GM12865 (cell line): ENCODE results near the gene DTNB.

ENCODE experiments used
- DNase-seq: peaks from one replicate; pipeline ENCODE4 v3.0.0; 2010; ENCODE audit warnings: low read depth
- H3K4me3 ChIP-seq: 2 replicates; pipeline ENCODE4 v1.5.1; 2011; ENCODE audit warnings: mild to moderate bottlenecking, low read depth, low read length, control low read depth
- CTCF ChIP-seq: IDR thresholded peaks from 2 replicates; pipeline ENCODE4 v1.5.1; 2011; ENCODE audit warnings: low read length, control low read depth, low read depth, inconsistent platforms; ENCODE audit not compliant: insufficient read depth; ENCODE audit errors: missing control alignments

DTNB gene

DNA sequence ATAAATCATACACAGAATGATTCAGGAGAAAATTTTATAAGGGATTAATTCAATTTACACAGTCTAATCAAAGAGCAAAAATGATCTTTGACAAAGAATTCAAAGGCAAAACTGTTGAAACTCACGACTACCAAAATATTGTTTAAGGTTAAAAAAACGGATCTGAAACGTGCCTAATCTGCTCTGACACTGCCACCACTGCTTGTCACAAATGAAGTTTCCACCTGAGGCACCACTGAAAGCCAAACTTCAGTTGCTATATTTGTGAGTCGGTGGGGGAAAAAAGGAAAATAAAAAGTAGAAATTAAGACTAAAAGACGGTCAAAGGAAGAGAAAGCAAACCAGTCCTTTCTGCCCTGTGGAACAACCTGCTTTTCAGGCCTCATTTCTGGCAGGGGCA is 191.0 kb downstream of the DTNB start:
- TF ChIP-seq CTCF: no peak
- H3K4me3 ChIP-seq: no peak overlapping the region
- DNase-seq: no peak

DNA sequence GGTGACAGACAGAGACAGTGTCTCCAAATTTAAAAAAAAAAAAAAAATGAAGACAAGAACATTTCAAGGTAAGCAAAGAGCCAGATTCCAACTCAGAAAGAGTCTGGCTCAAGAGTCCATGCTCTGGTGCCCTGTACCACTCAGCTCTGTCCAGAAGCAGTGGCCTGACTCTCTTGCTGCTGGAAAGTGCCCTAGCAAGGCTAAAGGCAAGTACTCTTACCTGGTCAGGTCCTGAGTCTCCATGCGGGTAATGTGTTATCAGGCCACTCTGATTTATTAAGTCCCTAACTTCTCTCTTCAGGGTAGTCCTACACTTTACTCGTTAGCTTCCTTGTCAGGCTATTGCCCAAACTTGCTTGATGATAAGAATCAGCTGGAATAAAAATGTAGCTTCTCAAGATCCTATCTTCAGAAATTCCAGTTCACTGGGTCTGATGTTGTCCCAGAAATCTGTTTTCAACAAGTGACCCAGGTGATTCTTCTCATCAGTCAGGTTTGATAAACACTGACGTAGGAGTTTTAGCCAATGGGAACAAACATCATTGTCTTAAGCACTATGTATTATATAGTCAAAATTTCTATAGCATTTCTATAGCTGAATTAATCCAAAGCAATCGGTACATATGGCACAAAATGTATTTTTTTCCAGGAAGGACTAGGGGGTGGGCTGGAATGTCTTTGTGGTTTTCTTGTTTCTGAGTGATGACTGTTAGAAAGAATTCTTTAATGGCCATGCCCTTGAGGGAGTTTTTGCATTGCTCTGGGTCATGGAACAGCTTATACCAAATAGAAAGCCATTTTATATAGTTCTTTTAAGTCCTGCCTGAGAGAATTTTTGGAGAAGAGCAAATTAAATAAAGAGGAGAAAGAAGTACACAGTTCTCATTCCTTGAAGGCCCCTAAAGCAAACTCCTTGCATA is 191.7 kb downstream of the DTNB start:
- H3K4me3 ChIP-seq: no peak overlapping the region
- DNase-seq: no peak
- no peak for TF ChIP-seq CTCF

DNA sequence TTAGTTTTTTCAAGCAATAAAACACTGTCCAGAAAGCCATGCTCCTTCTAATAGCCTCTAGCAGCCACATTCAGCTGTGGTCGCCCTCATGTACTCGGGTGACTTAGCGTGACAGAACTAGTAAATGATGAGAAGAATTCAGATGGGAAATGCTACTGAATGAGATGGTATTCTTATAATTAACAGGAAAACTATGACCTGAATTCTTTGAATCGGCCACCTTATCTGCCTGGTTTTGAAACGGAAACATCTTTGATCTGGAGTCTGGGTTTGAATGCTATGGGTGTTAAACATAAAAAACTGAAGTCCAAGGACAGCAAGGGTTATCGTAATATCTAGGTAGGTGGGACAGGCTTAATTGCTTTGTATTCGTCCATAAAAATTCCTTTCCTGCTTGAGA is 192.8 kb downstream of the DTNB start:
- no peak for DNase-seq
- H3K4me3 ChIP-seq: no peak overlapping the region
- no peak for TF ChIP-seq CTCF

GRCh38 chr2:25479761-25480160 is 193.6 kb downstream of the DTNB start:
- no peak overlapping the region for H3K4me3 ChIP-seq
- TF ChIP-seq CTCF: no peak
- no peak for DNase-seq

DNA sequence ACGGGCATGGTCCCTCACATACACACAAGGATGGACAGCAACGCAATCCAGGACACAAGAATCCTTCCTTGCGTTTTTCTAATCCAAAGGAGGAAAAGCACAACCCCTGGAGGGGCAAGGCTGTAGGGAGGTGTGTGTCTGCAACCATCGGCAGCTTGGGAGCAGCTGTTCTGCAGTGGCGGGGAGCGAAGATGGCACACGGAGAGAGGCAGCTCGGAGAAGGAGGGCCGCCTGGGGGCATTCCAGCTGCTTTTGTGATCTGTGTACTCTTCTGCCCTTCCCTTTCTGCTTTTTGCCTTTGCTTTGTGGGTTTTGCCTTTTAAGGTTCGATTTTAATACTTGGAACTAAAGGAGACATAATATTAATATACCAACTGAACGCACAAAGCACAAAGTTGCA is 194.6 kb downstream of the DTNB start:
- no peak for DNase-seq
- no peak overlapping the region for H3K4me3 ChIP-seq
- no peak for TF ChIP-seq CTCF

DNA sequence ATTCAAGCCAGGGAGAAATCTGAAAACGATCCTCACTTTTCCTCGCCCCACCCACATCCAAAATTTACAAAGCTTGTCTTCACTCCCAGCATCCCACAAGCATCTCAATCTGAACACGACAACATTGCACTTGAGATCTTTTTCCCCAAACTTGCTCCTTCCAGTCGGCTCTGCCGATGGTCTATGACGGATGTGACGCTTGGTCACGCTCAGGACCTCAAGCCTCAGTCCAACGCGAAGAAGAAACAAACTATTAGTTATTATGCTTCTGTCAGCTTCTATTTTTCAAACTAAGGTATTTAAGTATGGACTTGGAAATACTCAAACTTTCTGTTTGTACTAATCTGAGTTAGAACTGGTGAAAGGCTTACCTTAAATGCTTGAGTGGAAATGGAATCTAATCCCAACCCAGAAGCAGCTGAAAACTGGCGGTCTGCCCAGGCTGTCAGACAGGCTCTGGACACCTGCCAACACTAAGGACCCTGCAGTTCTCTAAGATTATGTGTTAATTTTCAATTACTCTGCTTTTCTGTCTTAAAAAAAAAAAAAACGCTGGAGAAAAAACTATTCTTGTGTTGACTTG is 199.5 kb downstream of the DTNB start:
- no peak for DNase-seq
- TF ChIP-seq CTCF: no peak
- H3K4me3 ChIP-seq: no peak overlapping the region
